ENCODE measurements around the gene TMEM200B. TPM values are rescaled to one million over a fixed set of nuclear protein-coding genes. Genes with fewer than 3 reads are reported as not detected.

TMEM200B gene
- total and polyA plus RNA-seq, 2 donors (not counting 1 experiment from before 2014, with no cell fraction given), result not detected

DNA sequence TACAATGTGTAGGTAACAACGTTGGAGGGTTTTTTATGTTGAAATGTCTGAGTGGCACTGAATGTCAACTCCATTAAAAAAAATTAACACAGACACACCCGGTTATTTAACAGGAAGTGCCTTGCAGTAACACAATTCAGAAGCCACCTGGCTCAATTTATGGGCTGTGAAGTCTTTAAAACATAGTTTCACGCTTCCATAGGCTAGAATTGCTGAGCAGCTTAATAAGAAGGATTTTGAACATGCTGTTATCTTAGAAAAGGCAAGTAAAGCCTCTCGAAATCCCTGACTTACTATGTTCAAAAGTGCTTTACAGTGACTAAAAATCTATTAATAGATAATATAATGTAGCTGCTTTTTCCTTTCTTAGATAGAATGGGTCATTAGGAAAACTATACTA lies 38.3 kb upstream of the TMEM200B start:
- POLR2A ChIA-PET, result no interaction called here
- H3K4me1 Mint-ChIP-seq, result peaks cover 9% of the 10 kb centered on the region
- H3K9me3 Mint-ChIP-seq (ENCODE audit: insufficient read depth), result no peaks in the 10 kb centered on the region
- H3K36me3 ChIP-seq (replicated peaks in 1 of 2; ENCODE audit: control extremely low read depth in 1 of 2, control insufficient read depth in 1 of 2, extremely low read depth in 1 of 2, insufficient read depth in 2 of 2, low read length in 1 of 2), result peaks cover 29 to 65% of the 10 kb centered on the region in 2 experiments
- H3K4me3 ChIP-seq (ENCODE audit: control extremely low read depth in 1 of 5, extremely low read depth in 1 of 5, insufficient read depth in 1 of 5, low read depth in 2 of 5, low read length in 4 of 5), result no peak overlapping the region
- H3K4me1 ChIP-seq (ENCODE audit: control insufficient read depth in 2 of 2, insufficient read depth in 2 of 2, low read length in 2 of 2), result no peaks in the 10 kb centered on the region
- ATAC-seq (ENCODE audit: low read depth) (no peak), DNase-seq (no peak)
- H3K27me3 ChIP-seq (replicated peaks in 1 of 4; ENCODE audit: control extremely low read depth in 1 of 4, control insufficient read depth in 3 of 4, insufficient read depth in 4 of 4, low read length in 3 of 4), result no peaks in the 10 kb centered on the region
- no peak overlapping the region for H3K27ac ChIP-seq (ENCODE audit: low read length in 2 of 2)
- peaks cover 72% of the 10 kb centered on the region for H3K79me2 ChIP-seq (ENCODE audit: control insufficient read depth, insufficient read depth, low read length)
- no peak for TF ChIP-seq EZH2 (IDR thresholded peaks at IDR 0.05; ENCODE audit: borderline replicate concordance, insufficient read depth, low read depth, low read length, poor library complexity, severe bottlenecking)
- TF ChIP-seq, protein P1, sequence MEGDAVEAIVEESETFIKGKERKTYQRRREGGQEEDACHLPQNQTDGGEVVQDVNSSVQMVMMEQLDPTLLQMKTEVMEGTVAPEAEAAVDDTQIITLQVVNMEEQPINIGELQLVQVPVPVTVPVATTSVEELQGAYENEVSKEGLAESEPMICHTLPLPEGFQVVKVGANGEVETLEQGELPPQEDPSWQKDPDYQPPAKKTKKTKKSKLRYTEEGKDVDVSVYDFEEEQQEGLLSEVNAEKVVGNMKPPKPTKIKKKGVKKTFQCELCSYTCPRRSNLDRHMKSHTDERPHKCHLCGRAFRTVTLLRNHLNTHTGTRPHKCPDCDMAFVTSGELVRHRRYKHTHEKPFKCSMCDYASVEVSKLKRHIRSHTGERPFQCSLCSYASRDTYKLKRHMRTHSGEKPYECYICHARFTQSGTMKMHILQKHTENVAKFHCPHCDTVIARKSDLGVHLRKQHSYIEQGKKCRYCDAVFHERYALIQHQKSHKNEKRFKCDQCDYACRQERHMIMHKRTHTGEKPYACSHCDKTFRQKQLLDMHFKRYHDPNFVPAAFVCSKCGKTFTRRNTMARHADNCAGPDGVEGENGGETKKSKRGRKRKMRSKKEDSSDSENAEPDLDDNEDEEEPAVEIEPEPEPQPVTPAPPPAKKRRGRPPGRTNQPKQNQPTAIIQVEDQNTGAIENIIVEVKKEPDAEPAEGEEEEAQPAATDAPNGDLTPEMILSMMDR (IDR thresholded peaks at IDR 0.05), result no peak
- H3K9ac ChIP-seq (ENCODE audit: low read length), result no peak overlapping the region
- H3K27ac Mint-ChIP-seq, result no peak overlapping the region
- H3K27me3 Mint-ChIP-seq, result no peaks in the 10 kb centered on the region
- intact Hi-C loops (cut with micrococcal nuclease), result no loop called here
- no peaks in the 10 kb centered on the region for H3K9me3 ChIP-seq (ENCODE audit: control extremely low read depth in 1 of 3, control insufficient read depth in 2 of 3, insufficient read depth in 1 of 3, low read length in 2 of 3)
- CTCF ChIA-PET, result interaction anchor here (1.6 kb wide), 1 partner anchor 40 kb away, joined by 6 read pairs; no protein-coding TSS in a partner anchor
- no peak overlapping the region for H2AFZ ChIP-seq (ENCODE audit: insufficient read depth, low read depth, low read length, poor library complexity, severe bottlenecking)
- 80% methylated on average over 1 of the region's 4 CpGs for WGBS (ENCODE audit: insufficient coverage)
- peaks cover 82% of the 10 kb centered on the region for H4K20me1 ChIP-seq (ENCODE audit: control insufficient read depth, insufficient read depth, low read length, poor library complexity, severe bottlenecking)
- no peak overlapping the region for H3K4me2 ChIP-seq (replicated peaks; ENCODE audit: low read depth, low read length, poor library complexity, severe bottlenecking)
- no peak overlapping the region for H3K4me3 Mint-ChIP-seq

DNA sequence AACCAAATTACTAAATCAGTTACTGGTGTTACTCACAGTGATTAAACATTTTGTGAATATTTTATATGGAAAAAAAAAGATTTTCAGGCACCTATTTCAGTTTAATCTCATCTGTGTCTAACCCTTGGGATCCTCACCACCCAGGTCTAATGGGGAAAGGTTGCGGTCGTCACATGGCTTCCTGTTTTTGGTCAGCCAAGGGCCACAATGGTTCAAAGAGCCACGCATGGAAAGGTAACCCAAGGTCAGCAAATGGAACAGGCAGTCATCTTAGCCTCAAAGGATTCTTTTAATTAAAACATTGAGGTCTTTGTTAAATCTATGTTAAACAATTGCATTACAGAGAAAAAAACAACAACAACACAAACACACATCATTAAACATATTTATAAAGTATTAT lies 36.1 kb upstream of the TMEM200B start:
- no peaks in the 10 kb centered on the region for H3K4me1 ChIP-seq (ENCODE audit: control insufficient read depth in 2 of 2, insufficient read depth in 2 of 2, low read length in 2 of 2)
- DNase-seq (no peak), ATAC-seq (ENCODE audit: low read depth) (no peak)
- H2AFZ ChIP-seq (ENCODE audit: insufficient read depth, low read depth, low read length, poor library complexity, severe bottlenecking), result no peak overlapping the region
- intact Hi-C loops (cut with micrococcal nuclease), result no loop called here
- ChIA-PET POLR2A (no interaction called here), CTCF (interaction anchor here (0.7 kb wide), 1 partner anchor 37 kb away, joined by 5 read pairs; no protein-coding TSS in a partner anchor)
- no peaks in the 10 kb centered on the region for H3K27me3 ChIP-seq (replicated peaks in 1 of 4; ENCODE audit: control extremely low read depth in 1 of 4, control insufficient read depth in 3 of 4, insufficient read depth in 4 of 4, low read length in 3 of 4)
- H3K9me3 Mint-ChIP-seq (ENCODE audit: insufficient read depth), result no peaks in the 10 kb centered on the region
- TF ChIP-seq, protein P1 (IDR thresholded peaks at IDR 0.05), result no peak
- TF ChIP-seq EZH2 (IDR thresholded peaks at IDR 0.05; ENCODE audit: borderline replicate concordance, insufficient read depth, low read depth, low read length, poor library complexity, severe bottlenecking), result no peak
- H3K4me3 ChIP-seq (ENCODE audit: control extremely low read depth in 1 of 5, extremely low read depth in 1 of 5, insufficient read depth in 1 of 5, low read depth in 2 of 5, low read length in 4 of 5), result no peak overlapping the region
- no peaks in the 10 kb centered on the region for H3K9me3 ChIP-seq (ENCODE audit: control extremely low read depth in 1 of 3, control insufficient read depth in 2 of 3, insufficient read depth in 1 of 3, low read length in 2 of 3)
- peaks cover 16 to 66% of the 10 kb centered on the region in 2 experiments for H3K36me3 ChIP-seq (replicated peaks in 1 of 2; ENCODE audit: control extremely low read depth in 1 of 2, control insufficient read depth in 1 of 2, extremely low read depth in 1 of 2, insufficient read depth in 2 of 2, low read length in 1 of 2)
- H3K4me3 Mint-ChIP-seq, result no peak overlapping the region
- peaks cover 70% of the 10 kb centered on the region for H4K20me1 ChIP-seq (ENCODE audit: control insufficient read depth, insufficient read depth, low read length, poor library complexity, severe bottlenecking)
- no peak overlapping the region for H3K27ac ChIP-seq (ENCODE audit: low read length in 2 of 2)
- H3K27me3 Mint-ChIP-seq, result no peaks in the 10 kb centered on the region
- H3K4me2 ChIP-seq (replicated peaks; ENCODE audit: low read depth, low read length, poor library complexity, severe bottlenecking), result no peak overlapping the region
- peaks cover 58% of the 10 kb centered on the region for H3K79me2 ChIP-seq (ENCODE audit: control insufficient read depth, insufficient read depth, low read length)
- WGBS (ENCODE audit: insufficient coverage), result 100% methylated on average over 2 of the region's 3 CpGs
- H3K4me1 Mint-ChIP-seq, result peaks cover 4% of the 10 kb centered on the region
- no peak overlapping the region for H3K27ac Mint-ChIP-seq
- no peak overlapping the region for H3K9ac ChIP-seq (ENCODE audit: low read length)

Data from B cell (primary cell).